IPS-NIHi7 (cell line): ENCODE measurements around the gene BCCIP.

ENCODE experiments used
- DNase-seq: peaks from one replicate; pipeline ENCODE4 v3.0.0; 2012; ENCODE audit warnings: mixed read lengths; ENCODE audit errors: extremely low spot score

BCCIP gene

GRCh38 chr10:125844751-125845221 lies 21.4 kb downstream of the BCCIP start:
- no peak for DNase-seq

GRCh38 chr10:125845617-125846016 lies 22.3 kb downstream of the BCCIP start:
- no peak for DNase-seq

- no peak for DNase-seq
Observed at GRCh38 chr10:125846894-125847293, 23.5 kb downstream of the BCCIP start.

GRCh38 chr10:125848371-125848770 lies 25.0 kb downstream of the BCCIP start:
- no peak for DNase-seq

- DNase-seq: no peak
Observed at GRCh38 chr10:125848857-125849256, 25.5 kb downstream of the BCCIP start.

- no peak for DNase-seq
Observed at GRCh38 chr10:125849448-125849847, 26.1 kb downstream of the BCCIP start.

GRCh38 chr10:125850766-125851731 lies 27.7 kb downstream of the BCCIP start:
- DNase-seq: no peak

GRCh38 chr10:125852487-125852886 lies 29.1 kb downstream of the BCCIP start:
- no peak for DNase-seq

GRCh38 chr10:125857185-125857760 lies 33.9 kb downstream of the BCCIP start:
- DNase-seq: peak; percentile 18

GRCh38 chr10:125859128-125859817 lies 35.9 kb downstream of the BCCIP start:
- no peak for DNase-seq

GRCh38 chr10:125865120-125865519 lies 41.8 kb downstream of the BCCIP start:
- no peak for DNase-seq

- no peak for DNase-seq
Observed at GRCh38 chr10:125866421-125867029, 43.2 kb downstream of the BCCIP start.

- peak; percentile 48 for DNase-seq
Observed at GRCh38 chr10:125868372-125868975, 45.1 kb downstream of the BCCIP start.

- DNase-seq: no peak
Observed at GRCh38 chr10:125871338-125871737, 48.0 kb downstream of the BCCIP start.

- DNase-seq: no peak
Observed at GRCh38 chr10:125878957-125879835, 55.9 kb downstream of the BCCIP start.

GRCh38 chr10:125880719-125881118 lies 57.4 kb downstream of the BCCIP start:
- DNase-seq: no peak

GRCh38 chr10:125881192-125881591 lies 57.8 kb downstream of the BCCIP start, which contains the start of gene DHX32:
TSS of gene DHX32 (minus strand) at chr10:125881292. CDS start at chr10:125880824, 468 bp downstream.
- DNase-seq: peak; percentile 79

GRCh38 chr10:125882596-125882995 lies 59.2 kb downstream of the BCCIP start:
- no peak for DNase-seq

GRCh38 chr10:125883211-125883610 lies 59.9 kb downstream of the BCCIP start:
- no peak for DNase-seq
